Measurements from ENCODE around the gene NEDD4L.

Gene NEDD4L

GRCh38 chr18:58297198-58297597, 253.2 kb downstream of the NEDD4L start:
- ChIA-PET POLR2A (no interaction called here), CTCF (no interaction called here)
- no peak for TF ChIP-seq CTCF (IDR thresholded peaks at IDR 0.05; ENCODE audit: insufficient read depth, low read length, missing control alignments)
- no peak for DNase-seq (ENCODE audit: low read depth, low spot score)
- H3K4me3 ChIP-seq (ENCODE audit: low read depth, low read length): no peak overlapping the region

DNA sequence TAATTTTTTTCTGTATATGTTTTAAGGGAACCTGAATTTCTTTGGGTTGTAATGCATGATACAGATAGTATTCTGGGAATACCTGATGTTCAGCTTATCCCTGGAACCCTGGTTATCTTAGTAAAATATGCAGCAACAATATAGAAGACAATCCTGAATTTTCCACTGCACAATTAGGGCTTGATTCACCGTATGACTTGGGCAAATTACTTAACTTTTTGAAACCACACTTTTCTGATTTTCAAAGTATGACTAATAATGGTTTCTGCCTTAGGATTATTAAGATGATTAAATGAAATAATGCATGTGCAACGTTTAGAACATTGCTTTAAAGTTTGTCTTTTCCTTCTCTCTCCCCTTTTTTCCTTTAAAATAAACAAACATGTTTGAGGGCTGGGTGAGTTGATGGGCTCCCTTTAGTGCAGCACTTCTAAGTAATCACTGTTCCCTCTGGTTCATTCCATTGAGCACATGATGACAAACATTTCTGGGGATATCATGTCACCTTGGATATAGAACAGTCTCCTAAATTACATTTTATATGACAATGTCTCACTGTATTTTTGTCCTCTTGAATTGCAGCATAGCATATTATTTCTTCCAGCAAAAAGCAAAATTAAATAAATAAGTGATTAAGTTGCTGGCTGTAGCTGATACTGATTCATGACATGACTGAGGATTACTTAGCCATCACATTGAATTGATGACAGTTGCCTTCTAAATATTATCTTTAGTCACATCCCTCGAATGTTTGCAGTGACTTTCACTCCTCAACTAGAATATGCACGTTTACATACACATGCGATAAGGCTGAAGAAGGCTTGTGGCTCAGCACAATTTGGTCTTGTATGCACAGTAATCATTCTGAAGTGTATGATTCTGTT, 254.5 kb downstream of the NEDD4L start:
- no peak for DNase-seq (ENCODE audit: low read depth, low spot score)
- POLR2A ChIA-PET: no interaction called here
- CTCF ChIA-PET: interaction anchor here (0.7 to 1.4 kb wide), 4 partner anchors 9 to 193 kb away, joined by 3 read pairs; no protein-coding TSS in a partner anchor
- H3K4me3 ChIP-seq (ENCODE audit: low read depth, low read length): no peak overlapping the region
- no peak for TF ChIP-seq CTCF (IDR thresholded peaks at IDR 0.05; ENCODE audit: insufficient read depth, low read length, missing control alignments)

DNA sequence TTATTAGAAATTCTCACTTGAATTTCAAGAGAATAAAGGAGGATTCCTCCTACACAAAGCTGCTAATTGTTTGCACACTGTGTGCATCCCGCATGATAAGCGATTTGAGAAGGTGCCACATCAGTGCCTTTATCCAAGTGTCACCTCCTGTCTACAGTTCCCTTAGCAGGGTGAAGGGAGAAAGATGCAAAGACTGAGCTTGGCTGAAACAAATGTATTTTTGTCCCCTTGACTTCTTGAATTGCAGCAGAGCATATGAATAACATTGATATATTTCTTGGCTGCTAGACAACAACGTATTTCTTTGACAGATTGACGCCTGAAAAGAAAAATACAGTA, 255.1 kb downstream of the NEDD4L start:
- ChIA-PET POLR2A (no interaction called here), CTCF (interaction anchor here (0.7 to 1.4 kb wide), 4 partner anchors 8 to 193 kb away, joined by 3 read pairs; no protein-coding TSS in a partner anchor)
- no peak overlapping the region for H3K4me3 ChIP-seq (ENCODE audit: low read depth, low read length)
- no peak for DNase-seq (ENCODE audit: low read depth, low spot score)
- no peak for TF ChIP-seq CTCF (IDR thresholded peaks at IDR 0.05; ENCODE audit: insufficient read depth, low read length, missing control alignments)

DNA sequence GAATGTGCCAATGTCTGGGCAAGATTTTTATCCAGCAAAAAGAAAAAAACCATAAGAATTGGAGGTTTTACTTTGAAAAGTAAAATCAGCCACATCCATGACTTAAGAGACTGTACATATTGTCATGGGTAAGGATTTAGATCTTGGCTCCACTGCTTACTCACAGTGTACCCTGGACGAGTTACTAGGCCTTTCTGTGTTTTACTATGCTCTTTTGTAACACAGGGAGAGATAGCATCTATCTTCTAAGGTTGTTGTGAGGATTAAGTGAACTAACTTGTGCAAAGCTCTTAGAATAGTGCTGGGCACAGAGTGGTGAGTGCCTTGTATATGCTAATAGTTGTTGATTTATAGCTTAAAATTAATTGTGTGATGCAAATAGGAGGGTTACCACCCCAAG, 255.9 kb downstream of the NEDD4L start:
- no peak overlapping the region for H3K4me3 ChIP-seq (ENCODE audit: low read depth, low read length)
- POLR2A ChIA-PET: no interaction called here
- no peak for TF ChIP-seq CTCF (IDR thresholded peaks at IDR 0.05; ENCODE audit: insufficient read depth, low read length, missing control alignments)
- no peak for DNase-seq (ENCODE audit: low read depth, low spot score)
- CTCF ChIA-PET: interaction anchor here (1.4 to 1.6 kb wide), 2 partner anchors 24 to 119 kb away, joined by 3 read pairs; no protein-coding TSS in a partner anchor

GRCh38 chr18:58300867-58301266, 256.8 kb downstream of the NEDD4L start:
- no peak for DNase-seq (ENCODE audit: low read depth, low spot score)
- TF ChIP-seq CTCF (IDR thresholded peaks at IDR 0.05; ENCODE audit: insufficient read depth, low read length, missing control alignments): no peak
- no peak overlapping the region for H3K4me3 ChIP-seq (ENCODE audit: low read depth, low read length)
- ChIA-PET POLR2A (no interaction called here), CTCF (interaction anchor here (1.2 to 1.6 kb wide), 2 partner anchors 8 to 120 kb away, joined by 3 to 4 read pairs; no protein-coding TSS in a partner anchor)

DNA sequence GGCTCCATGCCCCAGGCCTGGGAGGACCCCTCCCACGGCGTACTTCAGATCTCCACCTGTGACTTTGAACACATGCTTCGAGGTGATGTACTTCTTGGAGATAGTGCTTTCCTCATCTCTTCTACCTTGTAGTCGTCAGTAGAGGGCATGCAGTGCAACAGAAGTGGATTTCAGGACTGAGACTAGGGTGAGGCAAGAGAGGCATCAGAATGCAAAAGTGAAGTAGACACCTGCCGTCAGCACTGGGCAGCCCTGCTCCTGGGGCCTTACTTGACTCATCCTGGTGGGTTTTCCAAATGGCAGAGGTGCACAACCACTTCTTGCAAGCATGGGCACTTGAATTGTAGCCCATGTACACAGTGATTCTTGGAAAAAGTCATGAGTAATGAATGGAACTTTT, 258.8 kb downstream of the NEDD4L start:
- no peak for DNase-seq (ENCODE audit: low read depth, low spot score)
- no peak for TF ChIP-seq CTCF (IDR thresholded peaks at IDR 0.05; ENCODE audit: insufficient read depth, low read length, missing control alignments)
- ChIA-PET POLR2A (no interaction called here), CTCF (interaction anchor here (1.4 to 1.5 kb wide), 2 partner anchors 19 to 21 kb away, joined by 3 read pairs; no protein-coding TSS in a partner anchor)
- H3K4me3 ChIP-seq (ENCODE audit: low read depth, low read length): no peak overlapping the region

Data from AG04449 (cell line).